Stimulated activated CD4-positive, alpha-beta T cell treated with anti-CD3 and anti-CD28 coated beads, Interleukin-1b, Interleukin-23, amount 100 ng/mL, for 24 hours (primary cell): ENCODE data around the gene ST14.
"Not testable (repeated sequence)": the region's sequence is repeated elsewhere in the genome, so short reads cannot be mapped to it uniquely, and the experiment has no call there.

Source experiments
- DNase-seq, 4 experiments: peaks; one replicate each; pipeline ENCODE4 v3.0.0-alpha.2; 2020; ENCODE audit warnings: low read depth in 4 of 4, low spot score in 1 of 4

The ST14 gene

GRCh38 chr11:130188047-130188446 lies 28.5 kb downstream of the ST14 start:
- DNase-seq = no peak

GRCh38 chr11:130188585-130189347 lies 29.2 kb downstream of the ST14 start:
- DNase-seq = no peak

GRCh38 chr11:130189492-130190210 lies 30.1 kb downstream of the ST14 start:
- no peak for DNase-seq

GRCh38 chr11:130190371-130190881 lies 30.8 kb downstream of the ST14 start:
- DNase-seq = no peak

- DNase-seq = no peak
Observed at GRCh38 chr11:130191896-130192295, 32.3 kb downstream of the ST14 start.

GRCh38 chr11:130192845-130193267 lies 33.3 kb downstream of the ST14 start:
- no peak for DNase-seq

- not testable (repeated sequence) for DNase-seq
Observed at GRCh38 chr11:130193551-130193950, 34.0 kb downstream of the ST14 start.

GRCh38 chr11:130194241-130195023 lies 34.9 kb downstream of the ST14 start:
- DNase-seq = no peak

GRCh38 chr11:130197386-130198035 lies 37.9 kb downstream of the ST14 start:
- DNase-seq = no peak

GRCh38 chr11:130198292-130198691 lies 38.7 kb downstream of the ST14 start:
- DNase-seq = no peak

GRCh38 chr11:130198964-130199363 lies 39.4 kb downstream of the ST14 start:
- no peak for DNase-seq

GRCh38 chr11:130199792-130200191 lies 40.2 kb downstream of the ST14 start:
- no peak for DNase-seq

- DNase-seq = no peak
Observed at GRCh38 chr11:130201026-130201425, 41.4 kb downstream of the ST14 start.

GRCh38 chr11:130202009-130202817 lies 42.6 kb downstream of the ST14 start:
- DNase-seq = no peak

GRCh38 chr11:130202818-130203689 lies 43.5 kb downstream of the ST14 start:
- DNase-seq = no peak

GRCh38 chr11:130203766-130204702 lies 44.5 kb downstream of the ST14 start:
- no peak for DNase-seq

- no peak for DNase-seq
Observed at GRCh38 chr11:130204703-130205095, 45.1 kb downstream of the ST14 start.

- no peak for DNase-seq
Observed at GRCh38 chr11:130206141-130206540, 46.6 kb downstream of the ST14 start.
